H54 (cell line): ENCODE results near the gene GPR42.
A peak's percentile ranks its signal among the peaks of the same experiment; 100 is the strongest.
"Not testable (repeated sequence)": the region's sequence is repeated elsewhere in the genome, so short reads cannot be mapped to it uniquely, and the experiment has no call there.

ENCODE experiments used
- DNase-seq: peaks from one replicate; pipeline ENCODE4 v3.0.0; 2011; ENCODE audit warnings: low spot score, mixed read lengths; ENCODE audit not compliant: insufficient read length
- FAIRE-seq: peaks from 3 replicates; lab custom pipeline; 2011; peaks lifted over from hg19 to GRCh38; lab: Jason Lieb, UNC
- POLR2A ChIP-seq: IDR thresholded peaks from 2 replicates; pipeline ENCODE4 v1.6.1; 2011; ENCODE audit warnings: low read depth, mild to moderate bottlenecking, low read length

Gene GPR42

GRCh38 chr19:35351411-35352176, 19.3 kb upstream of the GPR42 start:
- no peak for DNase-seq
- no peak for TF ChIP-seq POLR2A
- no peak for FAIRE-seq

- FAIRE-seq (no peak), DNase-seq (no peak)
- no peak for TF ChIP-seq POLR2A
Observed at GRCh38 chr19:35352177-35352447, 18.8 kb upstream of the GPR42 start.

- no peak for TF ChIP-seq POLR2A
- FAIRE-seq (peak; percentile 86), DNase-seq (peak; percentile 94)
Observed at GRCh38 chr19:35352448-35353304, 18.2 kb upstream of the GPR42 start.

- FAIRE-seq (no peak), DNase-seq (no peak)
- TF ChIP-seq POLR2A, result no peak
Observed at GRCh38 chr19:35353635-35354034, 17.2 kb upstream of the GPR42 start.

- no peak for DNase-seq
- TF ChIP-seq POLR2A, result no peak
- no peak for FAIRE-seq
Observed at GRCh38 chr19:35354898-35355297, 16.0 kb upstream of the GPR42 start.

GRCh38 chr19:35355791-35356460, 14.9 kb upstream of the GPR42 start:
- FAIRE-seq (no peak), DNase-seq (no peak)
- no peak for TF ChIP-seq POLR2A

- no peak for FAIRE-seq
- TF ChIP-seq POLR2A, result no peak
- no peak for DNase-seq
Observed at GRCh38 chr19:35357867-35358573, 12.8 kb upstream of the GPR42 start, which contains the start of gene FFAR3. FFAR3 (plus strand) TSS chr19:35358460; CDS start chr19:35358891, 431 bp downstream.

GRCh38 chr19:35358834-35359233, 12.0 kb upstream of the GPR42 start:
- FAIRE-seq, DNase-seq: not testable (repeated sequence)

- DNase-seq, FAIRE-seq: not testable (repeated sequence)
Observed at GRCh38 chr19:35359395-35359794, 11.5 kb upstream of the GPR42 start.

- FAIRE-seq, DNase-seq: not testable (repeated sequence)
Observed at GRCh38 chr19:35360081-35360480, 10.8 kb upstream of the GPR42 start.

GRCh38 chr19:35360880-35361420, 9.9 kb upstream of the GPR42 start:
- DNase-seq, result no peak
- TF ChIP-seq POLR2A, result no peak
- no peak for FAIRE-seq

GRCh38 chr19:35362261-35363000, 8.4 kb upstream of the GPR42 start:
- TF ChIP-seq POLR2A, result no peak
- FAIRE-seq, result no peak
- DNase-seq, result no peak

GRCh38 chr19:35363001-35363590, 7.8 kb upstream of the GPR42 start:
- FAIRE-seq (no peak), DNase-seq (no peak)
- no peak for TF ChIP-seq POLR2A
